Stomach (tissue), 4 donors: ENCODE measurements around the gene LOC101059915.
"Not testable (repeated sequence)": the region's sequence is repeated elsewhere in the genome, so short reads cannot be mapped to it uniquely, and the experiment has no call there.

Experiments used
- POLR2AphosphoS5 ChIP-seq, 3 donors: sonication (generic); formaldehyde crosslinking; IDR thresholded peaks; one replicate each; pipeline ENCODE4 v1.6.1; 2016; ENCODE audit warnings: antibody characterized with exemption in 3 of 3
- TF ChIP-seq, protein P1 (sequence below), 7 experiments: fragments of 450-650 bp in 4 of 7; fragments of 200-600 bp in 3 of 7; sonication (generic) in 3 of 7; IDR thresholded peaks; one replicate each; pipeline ENCODE4 v1.5.1; 2016 to 2019; ENCODE audit warnings: antibody characterized with exemption in 7 of 7, control low read depth in 2 of 7, mild to moderate bottlenecking in 1 of 7

DNA sequence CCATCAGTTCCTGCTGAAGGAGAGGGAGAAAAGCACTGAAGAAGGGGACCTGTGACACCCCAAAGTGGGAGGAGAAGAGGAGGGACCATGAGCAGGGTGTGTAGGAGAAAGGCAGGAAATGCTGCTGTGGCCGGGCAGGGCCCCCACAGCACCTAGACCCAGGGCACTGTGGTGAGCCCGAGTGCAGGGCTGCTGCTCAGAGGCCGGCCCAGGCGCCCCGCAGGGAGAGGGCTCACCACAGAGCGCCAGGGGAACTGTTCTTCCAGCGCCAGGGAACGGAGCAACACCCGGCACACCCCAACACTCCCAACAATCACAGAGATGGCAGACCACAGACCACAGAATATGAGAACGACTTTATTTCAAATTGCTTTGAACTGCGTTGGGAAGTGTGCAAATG, 4.7 kb upstream of the LOC101059915 start:
- TF ChIP-seq, protein P1, sequence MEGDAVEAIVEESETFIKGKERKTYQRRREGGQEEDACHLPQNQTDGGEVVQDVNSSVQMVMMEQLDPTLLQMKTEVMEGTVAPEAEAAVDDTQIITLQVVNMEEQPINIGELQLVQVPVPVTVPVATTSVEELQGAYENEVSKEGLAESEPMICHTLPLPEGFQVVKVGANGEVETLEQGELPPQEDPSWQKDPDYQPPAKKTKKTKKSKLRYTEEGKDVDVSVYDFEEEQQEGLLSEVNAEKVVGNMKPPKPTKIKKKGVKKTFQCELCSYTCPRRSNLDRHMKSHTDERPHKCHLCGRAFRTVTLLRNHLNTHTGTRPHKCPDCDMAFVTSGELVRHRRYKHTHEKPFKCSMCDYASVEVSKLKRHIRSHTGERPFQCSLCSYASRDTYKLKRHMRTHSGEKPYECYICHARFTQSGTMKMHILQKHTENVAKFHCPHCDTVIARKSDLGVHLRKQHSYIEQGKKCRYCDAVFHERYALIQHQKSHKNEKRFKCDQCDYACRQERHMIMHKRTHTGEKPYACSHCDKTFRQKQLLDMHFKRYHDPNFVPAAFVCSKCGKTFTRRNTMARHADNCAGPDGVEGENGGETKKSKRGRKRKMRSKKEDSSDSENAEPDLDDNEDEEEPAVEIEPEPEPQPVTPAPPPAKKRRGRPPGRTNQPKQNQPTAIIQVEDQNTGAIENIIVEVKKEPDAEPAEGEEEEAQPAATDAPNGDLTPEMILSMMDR (IDR thresholded peaks at IDR 0.05) = not testable (repeated sequence)
- TF ChIP-seq POLR2AphosphoS5 (IDR thresholded peaks at IDR 0.05) = not testable (repeated sequence)
